H1 (cell line): ENCODE measurements around the gene PRKAR1B.

Experiments
- ASH2L ChIP-seq: fragments of 200-600, 300-600 bp; sonication (generic); IDR thresholded peaks from one replicate; pipeline ENCODE4 v1.7.1; 2017; ENCODE audit warnings: low read length
- CHD7 ChIP-seq: fragments of 300-600 bp; sonication (generic); IDR thresholded peaks from 2 replicates; pipeline ENCODE4 v1.7.1; 2012; ENCODE audit warnings: low read length, moderate library complexity, mild to moderate bottlenecking, inconsistent platforms; ENCODE audit not compliant: insufficient replicate concordance
- CREB1 ChIP-seq: IDR thresholded peaks from 2 replicates; pipeline ENCODE4 v1.6.1; 2012; ENCODE audit warnings: inconsistent platforms
- EP300 ChIP-seq, 2 experiments: IDR thresholded peaks; 1 replicate in 1 of 2; 2 replicates in 1 of 2; pipeline ENCODE4 v1.6.1; 2011 to 2012; ENCODE audit warnings: low read depth in 2 of 2, low read length in 2 of 2, mild to moderate bottlenecking in 2 of 2, borderline replicate concordance in 1 of 2, inconsistent platforms in 1 of 2, moderate library complexity in 1 of 2
- EZH2 ChIP-seq: fragments of 200-600 bp; sonication (generic); IDR thresholded peaks from 2 replicates; pipeline ENCODE4 v1.7.1; 2012; ENCODE audit warnings: low read depth, mild to moderate bottlenecking, moderate library complexity, low read length, inconsistent platforms; ENCODE audit not compliant: severe bottlenecking
- POLR2AphosphoS5 ChIP-seq: IDR thresholded peaks from 2 replicates; pipeline ENCODE4 v1.6.1; 2011; ENCODE audit warnings: low read depth, low read length
- SRF ChIP-seq: IDR thresholded peaks from 2 replicates; pipeline ENCODE4 v1.6.1; 2011; ENCODE audit warnings: mild to moderate bottlenecking, low read depth, low read length, moderate library complexity
- TAF1 ChIP-seq: IDR thresholded peaks from 2 replicates; pipeline ENCODE4 v1.6.1; 2011; ENCODE audit warnings: mild to moderate bottlenecking, low read depth, low read length

- TF ChIP-seq EP300 (IDR thresholded peaks at IDR 0.05; ENCODE audit: borderline replicate concordance in 1 of 2, low read depth in 2 of 2, low read length in 2 of 2) (no peak), EZH2 (no peak), SRF (no peak), POLR2AphosphoS5 (no peak), TAF1 (no peak), CHD7 (no peak), CREB1 (no peak), ASH2L (no peak)
Observed at GRCh38 chr7:683526-684205, 43.4 kb downstream of the PRKAR1B start.
